T-cell (primary cell): ENCODE results near the gene GPX6. TPM values are rescaled to one million over a fixed set of nuclear protein-coding genes. Genes with fewer than 3 reads are reported as not detected.

Experiments
- ATAC-seq, 4 experiments: fragments of 200-7000 bp in 3 of 4; fragments of 150-1000 bp in 1 of 4; cut with Tn5 transposase; replicated peaks in 1 of 4; 1 replicate in 3 of 4; 2 replicates in 1 of 4; pipeline ENCODE4 v1.10.0; 2021; ENCODE audit warnings: moderate library complexity in 3 of 4, mild to moderate bottlenecking in 2 of 4, moderate number of reproducible peaks in 1 of 4
- CTCF ChIA-PET, 2 donors: fragments of 300-600 bp; sonication (Branson Sonifier 250); formaldehyde crosslinking; loops; one replicate each; lab custom pipeline; 2022; ENCODE audit warnings: antibody characterized with exemption in 2 of 2; lab: Charles Lee
- POLR2A ChIA-PET, 2 donors: fragments of 300-600 bp; sonication (Branson Sonifier 250); formaldehyde crosslinking; loops; one replicate each; lab custom pipeline; 2022; ENCODE audit warnings: antibody characterized with exemption in 2 of 2; lab: Charles Lee
- DNase-seq, 35 experiments: peaks; one replicate each; pipeline versions ENCODE4 v3.0.0 to v3.0.0-alpha.2; 2013 to 2023
- H3K27ac ChIP-seq: one replicate; pipeline ENCODE4 v1.5.1; 2013; ENCODE audit warnings: low read length
- H3K27me3 ChIP-seq, 2 experiments: replicated peaks in 1 of 2; 1 replicate in 1 of 2; 2 replicates in 1 of 2; pipeline versions ENCODE4 v1.6.1 to v1.7.0; 2013; ENCODE audit warnings: low read length in 1 of 2, mixed read lengths in 1 of 2; ENCODE audit not compliant: control insufficient read depth in 2 of 2, insufficient read depth in 2 of 2; ENCODE audit errors: extremely low read depth in 1 of 2
- H3K36me3 ChIP-seq, 2 donors: 1 replicate in 1 of 2; 2 replicates in 1 of 2; pipeline versions ENCODE4 v1.6.1 to v1.7.0; 2013; ENCODE audit warnings: low read length in 1 of 2; ENCODE audit not compliant: control insufficient read depth in 2 of 2, insufficient read depth in 1 of 2; ENCODE audit errors: extremely low read depth in 1 of 2
- H3K4me1 ChIP-seq, 2 experiments: 1 replicate in 1 of 2; 2 replicates in 1 of 2; pipeline versions ENCODE4 v1.6.1 to v1.7.0; 2013; ENCODE audit warnings: low read length in 2 of 2, mixed read lengths in 1 of 2; ENCODE audit not compliant: insufficient read depth in 2 of 2, control insufficient read depth in 1 of 2; ENCODE audit errors: extremely low read depth in 1 of 2
- H3K4me3 ChIP-seq, 2 donors: 1 replicate in 1 of 2; 2 replicates in 1 of 2; pipeline versions ENCODE4 v1.5.1 to v1.7.0; 2013; ENCODE audit warnings: mild to moderate bottlenecking in 2 of 2, low read length in 1 of 2, moderate library complexity in 1 of 2; ENCODE audit not compliant: control insufficient read depth in 1 of 2; ENCODE audit errors: extremely low read depth in 1 of 2
- H3K9me3 ChIP-seq: 2 replicates; pipeline ENCODE4 v1.7.0; 2013
- H3K27ac Mint-ChIP-seq, 2 donors: one replicate each; pipeline ENCODE4 v1.8.0; 2020 to 2021; ENCODE audit warnings: mild to moderate bottlenecking in 2 of 2, mixed read lengths in 2 of 2
- H3K27me3 Mint-ChIP-seq, 2 donors: one replicate each; pipeline ENCODE4 v1.8.0; 2021 to 2022; ENCODE audit warnings: mixed read lengths in 2 of 2
- H3K36me3 Mint-ChIP-seq: one replicate; pipeline ENCODE4 v1.8.0; 2021; ENCODE audit warnings: mixed read lengths
- H3K4me1 Mint-ChIP-seq, 3 donors: one replicate each; pipeline ENCODE4 v1.8.0; 2020 to 2022; ENCODE audit warnings: mixed read lengths in 3 of 3, mild to moderate bottlenecking in 1 of 3
- H3K4me3 Mint-ChIP-seq, 3 donors: one replicate each; pipeline ENCODE4 v1.8.0; 2020 to 2022; ENCODE audit warnings: mild to moderate bottlenecking in 3 of 3, mixed read lengths in 3 of 3, moderate library complexity in 3 of 3
- H3K9me3 Mint-ChIP-seq, 3 donors: one replicate each; pipeline ENCODE4 v1.8.0; 2020 to 2022; ENCODE audit warnings: mixed read lengths in 3 of 3
- WGBS: methylation state at CpG from one replicate; pipeline ENCODE4 v1.1.5; 2013; ENCODE audit warnings: missing lambda C conversion rate; ENCODE audit not compliant: insufficient coverage; 5-methylcytosine and 5-hydroxymethylcytosine counted together
- total RNA-seq, 35 experiments: library from RNA in 6 of 35; stranded (reverse) in 6 of 35; fragments of 120-200 nt in 1 of 35; gene quantifications; one replicate each; pipeline versions ENCODE4 v1.2.1 to v1.2.4 and lab custom pipeline; 2013 to 2026

Gene GPX6
- not detected for total RNA-seq
- total RNA-seq (2013): not detected
- total RNA-seq (lab: John Stamatoyannopoulos, UW): 0 to 0.08 (median 0) reads per million in 29 experiments

- Mint-ChIP-seq H3K27me3 (peaks cover 25 to 37% of the 10 kb centered on the region in 2 donors), H3K4me3 (no peak within 1 kb of the TSS), H3K4me1 (no peaks in the 10 kb centered on the region), H3K36me3 (no peaks in the 10 kb centered on the region), H3K9me3 (no peaks in the 10 kb centered on the region), H3K27ac (no peak within 1 kb of the TSS)
- no peak for DNase-seq
- CTCF ChIA-PET: no interaction called here
- Histone ChIP-seq H3K27ac (no peak within 1 kb of the TSS), H3K4me3 (no peak within 1 kb of the TSS), H3K27me3 (peaks cover 0 to 16% of the 10 kb centered on the region in 2 experiments), H3K9me3 (no peaks in the 10 kb centered on the region), H3K36me3 (no peaks in the 10 kb centered on the region), H3K4me1 (no peaks in the 10 kb centered on the region)
- ATAC-seq: no peak
- WGBS: 45% methylated on average over 2 of the region's 4 CpGs
- POLR2A ChIA-PET: no interaction called here
Observed at GRCh38 chr6:28515676-28516075, at the start of gene GPX6. Gene GPX6 (minus strand): TSS chr6:28515793. CDS start chr6:28515743, 50 bp downstream.

- Mint-ChIP-seq H3K4me1 (no peaks in the 10 kb centered on the region), H3K27ac (no peak overlapping the region), H3K36me3 (no peaks in the 10 kb centered on the region), H3K4me3 (no peak overlapping the region), H3K9me3 (no peaks in the 10 kb centered on the region), H3K27me3 (peaks cover 43 to 51% of the 10 kb centered on the region in 2 donors)
- Histone ChIP-seq H3K36me3 (no peaks in the 10 kb centered on the region), H3K27ac (no peak overlapping the region), H3K27me3 (peaks cover 4 to 16% of the 10 kb centered on the region in 2 experiments), H3K9me3 (no peaks in the 10 kb centered on the region), H3K4me3 (no peak overlapping the region), H3K4me1 (no peaks in the 10 kb centered on the region)
- DNase-seq (no peak), ATAC-seq (no peak)
- POLR2A ChIA-PET: no interaction called here
- CTCF ChIA-PET: no interaction called here
- WGBS: no CpG with 5 or more reads among the region's 3 CpGs
Observed at GRCh38 chr6:28563430-28564095, 48.0 kb upstream of the GPX6 start.

GRCh38 chr6:28558629-28559028 lies 43.0 kb upstream of the GPX6 start:
- Histone ChIP-seq H3K36me3 (no peaks in the 10 kb centered on the region), H3K4me1 (no peaks in the 10 kb centered on the region), H3K4me3 (no peak overlapping the region), H3K27ac (no peak overlapping the region), H3K27me3 (peaks cover 4 to 25% of the 10 kb centered on the region in 2 experiments), H3K9me3 (no peaks in the 10 kb centered on the region)
- Mint-ChIP-seq H3K4me3 (no peak overlapping the region), H3K9me3 (no peaks in the 10 kb centered on the region), H3K27me3 (peaks cover 38 to 43% of the 10 kb centered on the region in 2 donors), H3K27ac (no peak overlapping the region), H3K36me3 (no peaks in the 10 kb centered on the region), H3K4me1 (peaks cover 0 to 6% (median 5%) of the 10 kb centered on the region in 3 donors)
- WGBS: 82% methylated on average over 3 of the region's 3 CpGs
- POLR2A ChIA-PET: no interaction called here
- CTCF ChIA-PET: no interaction called here
- no peak for DNase-seq
- no peak for ATAC-seq

GRCh38 chr6:28555136-28555535 lies 39.5 kb upstream of the GPX6 start:
- Histone ChIP-seq H3K9me3 (no peaks in the 10 kb centered on the region), H3K27ac (no peak overlapping the region), H3K27me3 (peaks cover 4 to 25% of the 10 kb centered on the region in 2 experiments), H3K4me3 (no peak overlapping the region), H3K4me1 (no peaks in the 10 kb centered on the region), H3K36me3 (no peaks in the 10 kb centered on the region)
- H3K9me3 Mint-ChIP-seq: no peaks in the 10 kb centered on the region
- H3K4me3 Mint-ChIP-seq: no peak overlapping the region
- peaks cover 0 to 6% (median 5%) of the 10 kb centered on the region in 3 donors for H3K4me1 Mint-ChIP-seq
- no peak overlapping the region for H3K27ac Mint-ChIP-seq
- no CpG with 5 or more reads among the region's 2 CpGs for WGBS
- ChIA-PET CTCF (no interaction called here), POLR2A (no interaction called here)
- no peaks in the 10 kb centered on the region for H3K36me3 Mint-ChIP-seq
- DNase-seq (no peak), ATAC-seq (no peak)
- H3K27me3 Mint-ChIP-seq: peaks cover 52 to 54% of the 10 kb centered on the region in 2 donors

- H3K27me3 Mint-ChIP-seq: peaks cover 51 to 59% of the 10 kb centered on the region in 2 donors
- H3K36me3 ChIP-seq: no peaks in the 10 kb centered on the region
- no peaks in the 10 kb centered on the region for H3K4me1 ChIP-seq
- peaks cover 4 to 32% of the 10 kb centered on the region in 2 experiments for H3K27me3 ChIP-seq
- peaks cover 0 to 6% (median 5%) of the 10 kb centered on the region in 3 donors for H3K4me1 Mint-ChIP-seq
- no peaks in the 10 kb centered on the region for H3K36me3 Mint-ChIP-seq
- ATAC-seq: no peak
- no peak overlapping the region for H3K4me3 Mint-ChIP-seq
- WGBS: 34% methylated on average over 21 of the region's 25 CpGs
- no peaks in the 10 kb centered on the region for H3K9me3 ChIP-seq
- H3K27ac ChIP-seq: no peak overlapping the region
- CTCF ChIA-PET: no interaction called here
- no peak overlapping the region for H3K4me3 ChIP-seq
- POLR2A ChIA-PET: no interaction called here
- H3K9me3 Mint-ChIP-seq: no peaks in the 10 kb centered on the region
- DNase-seq: no peak
- no peak overlapping the region for H3K27ac Mint-ChIP-seq
Observed at GRCh38 chr6:28553986-28554881, 38.6 kb upstream of the GPX6 start.

- no peaks in the 10 kb centered on the region for H3K9me3 ChIP-seq
- DNase-seq: no peak
- H3K27ac Mint-ChIP-seq: no peak overlapping the region
- ChIA-PET POLR2A (no interaction called here), CTCF (no interaction called here)
- H3K27me3 Mint-ChIP-seq: peaks cover 56 to 63% of the 10 kb centered on the region in 2 donors
- H3K27ac ChIP-seq: no peak overlapping the region
- 41% methylated on average over 6 of the region's 8 CpGs for WGBS
- no peaks in the 10 kb centered on the region for H3K36me3 ChIP-seq
- no peaks in the 10 kb centered on the region for H3K9me3 Mint-ChIP-seq
- H3K36me3 Mint-ChIP-seq: no peaks in the 10 kb centered on the region
- H3K4me1 ChIP-seq: no peaks in the 10 kb centered on the region
- peaks cover 4 to 32% of the 10 kb centered on the region in 2 experiments for H3K27me3 ChIP-seq
- no peak overlapping the region for H3K4me3 ChIP-seq
- H3K4me3 Mint-ChIP-seq: no peak overlapping the region
- H3K4me1 Mint-ChIP-seq: peaks cover 0 to 6% (median 5%) of the 10 kb centered on the region in 3 donors
- ATAC-seq: no peak
Observed at GRCh38 chr6:28553384-28553985, 37.9 kb upstream of the GPX6 start.
